Mucosa of descending colon (tissue), 3 donors: ENCODE data around the gene CLTA. TPM values are rescaled to one million over a fixed set of nuclear protein-coding genes. Genes with fewer than 3 reads are reported as not detected.
"Not testable (repeated sequence)": the region's sequence is repeated elsewhere in the genome, so short reads cannot be mapped to it uniquely, and the experiment has no call there.

Source experiments
- ATAC-seq: fragments of 200-7000 bp; cut with Tn5 transposase; one replicate; pipeline ENCODE4 v1.9.1; 2020; ENCODE audit warnings: mild to moderate bottlenecking, moderate library complexity
- DNase-seq, 3 donors: peaks; one replicate each; pipeline ENCODE4 v3.0.0-alpha.2; 2020
- H3K36me3 ChIP-seq: fragments of 200-600 bp; one replicate; pipeline ENCODE4 v1.8.0; 2021; ENCODE audit warnings: low read depth, mild to moderate bottlenecking
- H3K4me1 ChIP-seq: fragments of 200-600 bp; one replicate; pipeline ENCODE4 v1.8.0; 2021; ENCODE audit warnings: low read depth, mild to moderate bottlenecking
- H3K4me3 ChIP-seq: fragments of 200-600 bp; one replicate; pipeline ENCODE4 v1.8.0; 2021; ENCODE audit warnings: mild to moderate bottlenecking
- H3K9me3 ChIP-seq: fragments of 200-600 bp; one replicate; pipeline ENCODE4 v1.8.0; 2021; ENCODE audit warnings: mild to moderate bottlenecking
- CTCF ChIP-seq: fragments of 200-600 bp; IDR thresholded peaks from one replicate; pipeline ENCODE4 v1.8.0; 2022; ENCODE audit warnings: antibody characterized with exemption, mild to moderate bottlenecking
- intact Hi-C, 2 donors: fragments of 100-400 bp; cut with DNase I in 1 of 2; cut with micrococcal nuclease in 1 of 2; formaldehyde crosslinking; loops; one replicate each; pipeline versions ENCODE4 v1.11.0 to v1.11.1; 2022; cut with DNase I, micrococcal nuclease
- total RNA-seq, 3 donors: library from RNA; stranded (reverse); fragmentation: NEBNext Ultra II Directional in 2 of 3; extraction: Animal tissue kit (Norgen Biotek cat#: 25700) in 2 of 3; gene quantifications; one replicate each; pipeline versions ENCODE4 v1.2.1 to v1.2.4, GENCODE V29; 2021 to 2023
- donor health status: DM: no; HTN: no; CAD: no; lungs with moderate emphysema.
- donor health status: DM: no; HTN: no; CAD: no.
- donor health status: DM: no; HTN: yes; CAD: no.

CLTA gene
- total RNA-seq, 3 donors from 2014 or later, result 165 to 206 (median 174) TPM

DNA sequence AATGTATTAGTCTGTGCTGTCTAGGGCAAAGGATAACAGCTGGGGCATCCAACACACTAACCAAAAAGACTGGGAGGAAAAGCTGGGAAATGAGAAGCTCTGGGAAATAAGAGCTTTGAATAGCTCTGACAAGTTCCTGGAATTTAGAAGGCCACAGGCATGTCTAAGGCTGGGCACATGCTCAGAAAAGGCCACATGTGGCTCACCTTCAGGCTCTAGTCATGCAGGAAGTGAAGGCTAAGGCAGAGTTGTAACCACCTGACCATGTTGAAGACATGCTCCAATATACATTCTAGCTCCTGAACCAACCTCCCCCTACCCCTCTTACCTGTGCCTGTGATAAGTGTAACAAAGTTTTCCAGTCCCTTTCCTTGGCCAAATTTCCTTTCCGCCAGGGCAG lies 31.7 kb downstream of the CLTA start:
- no peak for ATAC-seq
- intact Hi-C loops, result no loop called here

GRCh38 chr9:36237230-36237629 lies 46.5 kb downstream of the CLTA start:
- intact Hi-C loops, result no loop called here
- no peaks in the 10 kb centered on the region for H3K4me1 ChIP-seq
- H3K4me3 ChIP-seq, result no peak overlapping the region
- H3K9me3 ChIP-seq, result no peaks in the 10 kb centered on the region
- TF ChIP-seq CTCF, result no peak
- DNase-seq (no peak), ATAC-seq (no peak)
- H3K36me3 ChIP-seq, result no peaks in the 10 kb centered on the region

More for the DNA sequence above, 31.7 kb downstream of the CLTA start:
- TF ChIP-seq CTCF, result no peak
- no peak overlapping the region for H3K4me3 ChIP-seq
- peaks cover 23% of the 10 kb centered on the region for H3K36me3 ChIP-seq
- no peak for DNase-seq
- H3K9me3 ChIP-seq, result no peaks in the 10 kb centered on the region
- H3K4me1 ChIP-seq, result no peaks in the 10 kb centered on the region

- ATAC-seq, intact Hi-C loops: not testable (repeated sequence)
Measured at GRCh38 chr9:36239205-36239604, 48.5 kb downstream of the CLTA start.

GRCh38 chr9:36239675-36240074 lies 49.0 kb downstream of the CLTA start:
- H3K4me1 ChIP-seq, ATAC-seq, H3K9me3 ChIP-seq, DNase-seq, intact Hi-C loops, H3K36me3 ChIP-seq, H3K4me3 ChIP-seq: not testable (repeated sequence)

More at GRCh38 chr9:36239205-36239604, 48.5 kb downstream of the CLTA start:
- not testable (repeated sequence) for DNase-seq, H3K4me1 ChIP-seq, H3K4me3 ChIP-seq, H3K36me3 ChIP-seq, H3K9me3 ChIP-seq

DNA sequence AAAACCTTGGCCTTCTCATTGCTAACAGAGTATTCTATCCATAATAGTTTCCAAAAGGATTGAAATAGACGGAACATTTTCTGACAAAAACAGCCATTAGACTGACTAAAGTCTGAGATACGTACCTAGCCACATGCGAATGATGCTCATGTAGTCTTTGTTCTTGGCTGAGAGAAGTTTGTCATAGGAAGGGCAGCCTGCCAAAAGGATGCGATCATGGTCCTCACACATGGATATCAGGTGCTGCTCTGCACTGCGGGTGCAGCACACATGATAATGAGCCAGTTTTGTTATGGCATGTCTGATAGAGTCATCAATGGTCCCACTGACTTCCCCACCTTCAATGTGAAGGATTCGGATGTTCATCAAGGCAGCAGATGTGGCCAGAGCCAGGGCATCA lies 55.2 kb downstream of the CLTA start:
- TF ChIP-seq CTCF, result no peak
- intact Hi-C loops, result no loop called here
- ATAC-seq, result no peak
- no peak for DNase-seq
- Histone ChIP-seq H3K4me3 (no peak overlapping the region), H3K4me1 (peaks cover 9% of the 10 kb centered on the region), H3K36me3 (no peaks in the 10 kb centered on the region), H3K9me3 (no peaks in the 10 kb centered on the region)

- no peaks in the 10 kb centered on the region for H3K36me3 ChIP-seq
- H3K9me3 ChIP-seq, result no peaks in the 10 kb centered on the region
- DNase-seq, result no peak
- intact Hi-C loops, result no loop called here
- H3K4me1 ChIP-seq, result peaks cover 9% of the 10 kb centered on the region
- no peak for ATAC-seq
- TF ChIP-seq CTCF, result no peak
- H3K4me3 ChIP-seq, result no peak overlapping the region
Measured at GRCh38 chr9:36247356-36247755, 56.6 kb downstream of the CLTA start.

DNA sequence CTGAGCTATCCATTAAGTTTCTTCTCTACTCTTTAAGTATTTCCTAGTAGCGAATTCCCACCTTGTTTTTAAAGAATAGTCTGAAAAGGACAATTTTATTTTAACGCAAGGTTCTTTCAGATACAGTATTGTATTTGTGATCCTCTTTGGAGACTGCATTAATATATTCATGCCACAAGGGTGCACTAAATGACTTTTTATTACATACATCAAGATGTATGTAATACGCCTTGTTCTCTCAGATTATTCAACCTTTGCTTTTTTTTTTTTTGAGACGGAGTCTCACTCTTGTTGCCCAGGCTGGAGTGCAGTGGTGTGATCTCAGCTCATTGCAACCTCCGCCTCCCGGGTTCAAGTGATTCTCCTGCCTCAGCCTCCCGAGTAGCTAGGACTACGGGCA lies 57.3 kb downstream of the CLTA start:
- not testable (repeated sequence) for H3K36me3 ChIP-seq, H3K9me3 ChIP-seq, DNase-seq, H3K4me3 ChIP-seq, H3K4me1 ChIP-seq
- peak; percentile 89 for ATAC-seq
- intact Hi-C loops, result loop anchor here in 1 of 2 donors (2.0 kb wide), 1 partner anchor 81 kb away; no protein-coding TSS in a partner anchor
